Stimulated activated CD4-positive, alpha-beta T cell treated with anti-CD3 and anti-CD28 coated beads, Interleukin-2, amount 100 ng/mL, for 4 hours (primary cell): ENCODE results near the gene PARVA.
"Not testable (repeated sequence)": the region's sequence is repeated elsewhere in the genome, so short reads cannot be mapped to it uniquely, and the experiment has no call there.

Source experiments
- DNase-seq: peaks from one replicate; pipeline ENCODE4 v3.0.0-alpha.2; 2020; ENCODE audit warnings: low read depth

The PARVA gene

GRCh38 chr11:12503886-12504285 lies 126.5 kb downstream of the PARVA start:
- DNase-seq = no peak

- no peak for DNase-seq
These were observed 127.8 kb downstream of the PARVA start for GRCh38 chr11:12505183-12505582.

GRCh38 chr11:12506404-12506921 lies 129.1 kb downstream of the PARVA start:
- DNase-seq = no peak

GRCh38 chr11:12507391-12507790 lies 130.0 kb downstream of the PARVA start:
- no peak for DNase-seq

DNA sequence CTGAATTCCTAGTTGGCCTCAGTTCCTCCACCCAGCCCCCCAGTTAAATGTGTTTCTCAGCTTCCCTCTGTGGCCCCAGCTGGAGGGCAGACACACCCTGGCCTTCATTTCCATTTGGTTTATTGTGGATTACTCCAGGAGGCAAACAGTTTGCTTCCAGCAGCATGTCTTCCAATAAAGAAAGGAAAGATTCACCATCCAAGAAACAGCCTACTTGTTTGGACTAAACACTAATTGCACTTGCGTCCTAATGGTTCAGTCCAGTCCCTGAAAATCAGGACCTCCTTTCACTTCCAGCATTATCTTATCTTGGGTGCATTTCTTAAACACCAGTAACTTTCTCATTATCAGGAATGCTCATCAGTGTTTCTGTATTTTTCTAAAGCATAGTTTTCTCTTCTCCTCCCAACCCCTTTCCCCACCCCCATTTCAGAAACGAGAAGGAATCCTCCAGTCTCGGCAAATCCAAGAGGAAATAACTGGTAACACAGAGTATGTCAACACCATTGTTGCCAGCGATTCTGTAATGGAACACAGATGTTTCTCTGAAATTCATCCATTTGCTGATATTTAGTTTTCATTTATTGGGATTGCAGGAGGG lies 130.9 kb downstream of the PARVA start:
- no peak for DNase-seq

DNA sequence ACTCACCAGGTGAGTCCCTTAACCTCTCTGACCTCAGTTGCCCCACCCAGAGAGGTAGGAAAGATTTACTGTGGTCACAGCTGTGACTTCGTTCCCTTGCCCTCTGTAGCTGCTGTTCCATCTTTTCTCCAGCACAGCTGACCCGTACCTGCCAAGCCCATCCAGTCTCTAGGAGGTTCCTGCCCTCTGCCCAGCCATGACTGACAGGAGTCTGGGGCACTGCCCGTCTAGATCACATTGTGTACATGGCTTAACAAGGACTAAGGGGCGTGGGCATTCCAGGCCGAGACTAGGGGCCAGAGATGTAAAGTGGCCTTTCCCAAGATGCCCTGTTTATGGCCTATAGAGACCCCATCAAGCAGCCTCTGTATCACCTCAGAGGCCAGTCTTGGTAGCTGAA lies 132.0 kb downstream of the PARVA start:
- DNase-seq = no peak

DNA sequence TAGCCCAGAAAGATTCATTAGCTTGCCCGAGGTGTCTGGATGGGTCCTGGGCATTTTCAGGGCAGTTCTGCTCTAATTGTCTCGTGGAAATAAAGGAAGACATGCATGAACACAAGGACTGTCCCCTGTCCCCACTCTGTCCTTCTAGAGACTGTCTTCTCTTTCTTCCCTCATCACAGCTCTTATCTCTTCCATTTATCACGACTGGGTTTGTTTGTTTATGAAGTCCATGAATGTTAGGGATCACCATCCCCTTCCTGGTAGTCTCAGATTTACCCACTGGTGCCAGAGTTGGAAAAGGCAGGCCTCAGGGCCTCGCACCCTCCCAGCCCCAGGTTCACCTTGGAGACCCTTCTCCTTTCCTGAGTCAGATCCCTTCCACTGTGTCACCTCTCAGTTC lies 134.8 kb downstream of the PARVA start:
- DNase-seq = no peak

DNA sequence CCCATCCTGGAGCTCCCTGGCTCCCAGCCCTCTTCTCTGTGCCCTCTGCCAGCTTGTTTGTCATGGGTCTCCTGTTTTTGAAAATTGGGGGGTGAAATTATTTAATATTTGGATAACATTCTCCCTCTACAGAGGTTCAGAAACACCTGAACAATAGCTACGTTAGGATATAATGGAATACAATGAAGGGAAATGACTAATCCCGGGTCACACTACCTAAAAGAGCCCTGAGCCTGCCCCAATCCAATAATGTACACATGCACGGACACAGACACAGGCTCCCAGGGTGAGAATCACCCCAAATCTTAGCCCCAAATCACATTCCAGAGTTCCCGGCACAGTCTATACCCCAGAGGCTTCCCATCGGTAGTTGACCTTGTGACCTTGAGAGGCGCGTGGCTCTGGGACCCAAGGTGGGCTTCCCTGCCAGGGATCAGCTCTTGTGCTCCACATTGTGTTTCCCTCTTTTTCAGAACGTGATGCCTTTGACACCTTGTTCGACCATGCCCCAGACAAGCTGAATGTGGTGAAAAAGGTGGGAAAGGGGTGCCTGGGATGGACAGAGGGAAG lies 135.5 kb downstream of the PARVA start:
- DNase-seq = no peak

DNA sequence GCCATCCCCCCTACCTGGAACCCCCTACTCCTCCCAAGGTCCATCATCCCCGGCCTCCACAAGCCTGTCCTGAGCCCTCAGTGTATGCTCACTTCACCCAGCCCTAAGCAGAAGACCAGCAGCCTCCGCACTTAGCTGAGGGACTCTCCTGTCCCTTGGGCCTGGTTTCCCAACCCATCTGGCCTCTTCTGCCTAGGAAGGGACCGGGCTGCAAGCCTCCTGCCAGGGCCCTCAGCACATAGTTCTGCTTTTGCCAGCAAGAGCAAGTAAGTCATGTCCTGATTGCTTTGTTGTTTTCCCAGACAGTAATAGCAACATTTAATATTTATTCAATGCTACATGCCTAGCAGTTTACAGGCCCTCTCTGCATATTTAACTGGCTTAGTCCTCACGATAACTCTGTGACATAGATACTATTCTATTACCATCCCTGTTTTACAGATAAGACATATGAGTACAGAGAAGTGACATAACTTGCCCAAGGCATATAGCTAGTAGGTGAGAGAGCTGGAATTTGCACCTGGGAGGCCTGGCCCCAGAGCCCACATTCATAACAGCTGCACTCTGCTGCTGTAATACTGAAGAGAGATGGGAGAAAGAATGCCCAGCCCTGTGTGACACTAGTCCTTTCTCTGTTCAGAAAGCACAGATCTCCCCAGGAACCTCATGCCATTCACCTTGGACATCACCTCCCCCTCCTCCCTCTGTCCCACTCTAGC lies 139.2 kb downstream of the PARVA start:
- no peak for DNase-seq

DNA sequence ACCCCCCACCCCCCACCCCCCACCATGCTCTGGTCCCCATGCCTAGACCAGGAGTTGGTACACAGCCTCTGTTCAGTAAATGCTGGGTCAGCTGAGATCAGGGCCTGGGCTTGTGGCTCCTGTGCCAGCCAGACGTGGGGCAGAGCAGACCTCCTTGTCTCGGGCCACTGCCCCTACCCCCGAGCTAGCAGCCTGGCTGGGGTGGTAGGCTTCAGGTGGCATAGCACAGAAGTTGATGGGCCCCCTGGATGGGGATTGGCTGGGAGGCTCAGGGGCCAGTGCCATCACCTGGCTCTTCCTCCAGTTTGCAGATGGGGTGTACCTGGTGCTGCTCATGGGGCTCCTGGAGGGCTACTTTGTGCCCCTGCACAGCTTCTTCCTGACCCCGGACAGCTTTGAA lies 139.9 kb downstream of the PARVA start:
- no peak for DNase-seq

DNA sequence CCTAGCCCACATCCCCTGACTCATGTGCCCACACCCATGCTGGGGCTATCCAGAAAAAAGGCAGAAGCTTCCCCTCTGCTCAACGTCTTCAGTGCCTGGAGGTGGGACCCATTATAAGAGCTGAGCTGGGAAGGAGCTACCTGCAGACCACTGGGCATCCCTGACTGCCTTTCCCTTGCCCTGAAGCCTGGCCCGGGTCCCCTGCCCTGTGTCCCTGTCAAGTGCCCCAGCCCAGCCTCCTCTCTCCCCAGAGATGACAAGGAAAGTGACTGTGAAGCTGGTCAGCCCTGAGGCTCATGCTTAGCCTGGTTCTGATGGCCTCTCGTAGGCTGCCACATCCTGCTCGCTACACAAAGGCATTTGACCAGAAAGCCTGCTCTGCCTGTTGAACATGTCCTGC lies 140.4 kb downstream of the PARVA start:
- no peak for DNase-seq

DNA sequence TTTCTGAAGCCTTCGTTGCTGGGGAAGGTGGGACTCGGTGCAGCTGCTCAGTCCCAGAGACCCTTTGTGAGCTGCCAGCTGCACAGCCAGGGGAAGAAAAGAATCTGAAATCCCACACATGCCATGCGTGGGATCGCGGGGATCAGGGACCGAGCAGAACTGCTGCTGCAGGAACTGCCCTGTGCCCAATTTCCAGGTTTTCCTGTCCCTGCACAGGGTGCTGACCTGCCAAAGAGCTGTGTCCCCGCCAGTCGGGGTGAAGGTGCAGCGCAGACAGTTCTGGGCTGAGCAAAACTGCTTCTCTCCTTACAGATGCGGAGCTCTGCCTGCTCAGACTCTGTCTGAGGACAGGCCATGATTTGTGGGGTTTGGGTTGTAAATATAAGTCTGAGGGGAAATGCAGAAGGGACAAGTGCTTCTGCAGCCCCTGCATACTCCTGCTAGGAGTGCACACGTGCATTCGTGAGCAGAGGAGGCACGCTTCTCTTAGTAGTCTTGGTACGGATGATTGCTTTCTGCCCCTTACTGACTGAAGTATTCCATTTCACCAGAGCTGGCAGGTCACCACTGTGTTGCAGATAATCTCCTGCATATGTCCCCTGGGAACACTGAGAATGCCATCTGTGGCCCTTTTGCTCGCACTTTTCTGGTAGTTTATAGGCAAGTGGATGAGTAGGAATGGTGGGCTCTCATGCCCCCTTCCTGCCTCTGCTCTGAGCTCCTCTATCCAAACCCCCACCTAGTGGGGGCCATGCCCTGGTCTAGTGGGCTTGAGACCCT lies 141.4 kb downstream of the PARVA start:
- no peak for DNase-seq

GRCh38 chr11:12520054-12520453 lies 142.7 kb downstream of the PARVA start:
- no peak for DNase-seq

GRCh38 chr11:12520576-12520975 lies 143.2 kb downstream of the PARVA start:
- not testable (repeated sequence) for DNase-seq

- DNase-seq = no peak
These were observed 146.0 kb downstream of the PARVA start for GRCh38 chr11:12523180-12523924.

DNA sequence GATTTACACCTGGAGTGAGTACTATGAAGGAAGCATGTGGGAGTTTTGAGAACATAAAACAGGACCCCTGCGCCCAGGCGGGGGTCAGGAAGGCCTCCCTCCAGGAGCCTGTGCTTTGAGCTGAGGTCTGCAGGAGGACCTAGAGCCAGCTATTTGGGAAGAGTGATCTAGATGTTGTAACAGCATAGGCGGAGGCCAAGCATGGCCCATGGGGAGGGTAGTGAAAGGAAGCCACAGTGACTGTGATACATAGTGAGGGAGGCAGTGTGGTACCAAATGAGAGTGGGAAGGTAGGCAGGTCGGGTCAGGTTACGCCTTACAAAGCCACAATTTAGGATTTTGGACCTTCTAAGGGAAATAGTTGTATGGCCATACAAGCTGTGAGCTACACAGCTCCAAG lies 147.5 kb downstream of the PARVA start:
- DNase-seq = no peak

GRCh38 chr11:12525466-12526055 lies 148.2 kb downstream of the PARVA start:
- no peak for DNase-seq

GRCh38 chr11:12526789-12527188 lies 149.4 kb downstream of the PARVA start:
- no peak for DNase-seq

DNA sequence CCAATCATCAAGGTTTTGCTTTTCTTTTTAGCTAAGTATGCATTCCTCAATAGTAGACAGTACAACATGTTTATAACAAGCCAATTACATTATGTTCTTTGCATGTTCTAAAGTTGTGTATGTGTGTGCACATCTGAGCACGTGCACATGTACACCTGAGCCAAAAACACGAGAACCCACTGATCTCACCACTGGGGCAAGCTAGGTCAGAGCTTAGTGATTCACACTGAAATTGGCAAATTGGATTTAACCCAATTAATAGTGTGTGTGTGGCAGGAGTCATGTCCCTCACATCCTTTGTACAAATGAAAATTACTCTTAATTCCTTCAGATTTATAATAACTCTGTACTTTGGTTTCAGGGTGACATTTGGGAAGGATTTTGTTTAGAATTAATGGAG lies 151.1 kb downstream of the PARVA start:
- no peak for DNase-seq

DNA sequence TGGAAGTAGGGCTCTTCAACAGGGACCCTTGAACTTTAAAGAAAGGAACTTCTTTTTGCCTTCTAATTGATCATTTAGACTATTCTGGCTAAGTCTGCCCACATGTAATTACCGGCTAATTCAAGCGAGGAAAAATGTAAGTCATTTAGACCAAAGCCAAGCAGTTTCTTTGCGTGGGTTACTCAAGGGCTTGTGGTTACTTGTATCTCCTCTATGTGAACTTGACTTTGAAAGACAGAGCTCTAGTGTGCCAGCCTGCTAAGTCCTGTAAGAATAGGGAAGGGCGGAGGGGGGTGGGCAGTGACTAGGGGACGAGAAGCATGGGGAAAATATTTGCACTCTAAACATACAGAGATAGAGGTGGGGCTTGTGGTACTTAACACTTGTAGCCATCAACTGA lies 151.7 kb downstream of the PARVA start:
- no peak for DNase-seq

DNA sequence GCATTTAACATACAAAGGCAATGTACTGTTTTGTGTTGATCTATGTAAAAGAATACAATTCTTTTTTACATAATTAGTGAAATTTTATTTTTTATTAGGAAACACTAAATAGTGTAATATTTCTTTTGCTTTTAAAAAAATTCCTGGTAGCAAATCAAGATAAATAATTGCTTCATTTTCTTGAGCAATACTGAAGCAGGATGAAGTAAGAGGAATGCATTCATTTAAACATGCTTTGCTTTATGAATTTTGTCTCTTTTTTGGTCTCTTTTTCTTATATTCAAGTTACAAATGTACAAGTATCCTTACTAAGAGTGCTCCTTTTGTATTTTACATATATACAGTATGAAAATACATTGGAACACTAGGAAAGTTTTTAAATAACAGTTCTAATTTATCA lies 152.4 kb downstream of the PARVA start:
- no peak for DNase-seq

GRCh38 chr11:12531020-12531419 lies 153.6 kb downstream of the PARVA start:
- no peak for DNase-seq
